Activated CD4-positive, CD25-positive, alpha-beta regulatory T cell treated with anti-CD3 and anti-CD28 coated beads, Interleukin-2, amount 50 U/mL, for 72 hours (primary cell): ENCODE measurements around the gene RPS6KA5.

Source experiments
- DNase-seq: peaks from one replicate; pipeline ENCODE4 v3.0.0; 2021

Gene RPS6KA5

DNA sequence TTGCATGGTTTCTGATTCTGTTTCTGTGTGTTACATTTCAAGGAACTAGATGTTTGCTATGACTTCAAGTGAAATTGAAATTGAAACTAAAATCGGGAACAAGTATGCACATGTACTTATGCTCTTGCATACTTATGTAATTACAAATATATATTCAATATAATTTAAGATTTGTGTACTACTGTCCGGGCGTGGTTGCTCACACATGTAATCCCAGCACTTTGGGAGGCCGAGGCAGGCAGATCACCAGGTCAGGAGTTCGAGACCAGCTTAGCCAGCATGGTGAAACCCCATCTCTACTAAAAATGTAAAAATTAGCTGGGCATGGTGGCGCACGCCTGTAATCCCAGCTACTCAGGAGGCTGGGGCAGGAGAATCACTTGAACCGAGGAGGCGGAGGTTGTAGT, 37.8 kb downstream of the RPS6KA5 start:
- DNase-seq, result peak; percentile 43

DNA sequence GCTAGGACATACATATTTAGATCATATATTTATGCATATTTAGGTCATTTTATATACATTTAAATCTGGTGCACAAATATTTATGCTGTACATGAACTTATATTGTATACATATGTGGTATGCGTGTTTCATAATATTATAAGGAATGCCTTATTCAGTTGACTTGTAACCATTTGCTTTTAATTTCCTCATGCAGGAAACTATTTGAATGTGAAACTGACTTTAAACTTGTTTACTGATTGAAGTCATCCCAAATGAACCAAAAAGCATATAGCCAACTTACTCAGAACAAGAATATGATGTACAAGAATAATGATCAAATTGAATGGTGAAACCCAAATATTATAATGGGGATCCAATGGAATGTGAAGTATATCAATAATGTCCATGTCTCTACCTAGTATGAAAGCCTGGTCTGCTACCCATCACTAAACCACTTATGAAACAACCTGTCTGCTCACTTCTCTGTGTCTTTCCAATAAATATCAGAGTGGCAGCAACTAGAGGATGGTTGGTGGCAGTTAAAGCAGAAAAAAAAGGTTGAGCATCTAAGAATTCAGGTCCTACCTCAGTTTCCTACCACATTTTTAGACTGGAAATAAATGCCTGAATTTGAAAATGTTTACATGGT, 38.3 kb downstream of the RPS6KA5 start:
- no peak for DNase-seq

DNA sequence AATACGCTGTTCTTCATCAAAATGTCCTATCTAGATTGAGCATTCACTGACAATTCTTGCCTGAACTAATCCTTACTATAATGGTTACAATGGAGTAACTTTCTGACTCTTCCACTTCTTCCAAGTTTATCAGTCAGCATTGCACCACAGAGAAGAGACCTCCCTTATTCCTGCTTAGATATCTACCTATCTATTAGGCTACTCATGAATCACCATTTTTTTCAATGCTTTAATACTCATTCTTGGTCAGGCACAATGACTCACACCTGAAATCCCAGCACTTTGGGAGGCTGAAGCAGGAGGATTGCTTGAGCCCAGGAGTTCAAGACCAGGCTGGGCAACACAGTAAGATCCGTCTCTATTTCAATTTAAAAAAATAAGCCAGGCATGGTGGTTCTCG, 39.3 kb downstream of the RPS6KA5 start:
- DNase-seq, result no peak

GRCh38 chr14:91019673-91020072, 40.8 kb downstream of the RPS6KA5 start:
- no peak for DNase-seq

DNA sequence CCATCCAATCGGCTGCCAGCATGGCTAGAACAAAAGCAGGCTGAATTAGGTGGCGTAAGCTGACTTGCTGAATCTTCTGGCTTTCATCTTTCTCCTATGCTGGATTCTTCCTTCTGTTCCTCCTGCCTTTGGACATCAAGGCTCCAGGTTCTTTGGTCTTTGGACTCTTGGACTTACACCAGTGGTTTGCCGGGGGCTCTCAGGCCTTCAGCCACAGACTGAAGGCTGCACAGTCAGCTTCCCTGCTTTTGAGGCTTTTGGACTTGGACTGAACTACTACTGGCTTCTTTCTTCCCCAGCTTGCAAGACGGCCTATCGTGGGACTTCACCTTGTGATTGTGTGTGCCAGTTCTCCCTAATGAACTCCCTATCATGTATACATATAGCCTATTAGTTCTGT, 42.0 kb downstream of the RPS6KA5 start:
- no peak for DNase-seq

DNA sequence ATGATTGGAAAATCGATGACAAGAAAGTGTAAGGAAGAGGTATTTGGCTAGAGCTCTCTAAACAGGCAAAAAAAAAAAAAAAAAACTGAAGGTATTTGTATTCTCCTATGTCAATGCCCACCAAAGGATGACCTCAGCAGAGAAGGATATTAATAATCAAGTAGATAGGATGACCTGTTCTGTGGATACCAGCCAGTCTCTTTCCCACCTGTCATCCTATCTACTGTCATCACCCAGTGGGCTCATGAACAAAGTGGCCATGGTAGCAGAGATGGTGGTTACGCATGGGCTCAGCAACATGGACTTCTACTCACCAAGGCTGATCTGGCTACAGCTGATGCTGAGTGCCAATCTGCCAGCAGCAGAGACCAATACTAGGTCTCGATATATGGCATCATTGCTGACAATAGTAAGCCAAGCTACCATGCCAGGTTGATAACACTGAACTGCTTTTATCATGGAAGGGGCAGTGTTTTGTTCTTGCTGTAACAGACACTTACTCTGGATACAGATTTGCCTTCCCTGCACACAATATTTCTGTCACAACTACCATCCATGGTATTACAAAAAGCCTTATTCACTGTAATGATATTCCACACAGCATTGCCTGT, 43.5 kb downstream of the RPS6KA5 start:
- no peak for DNase-seq

DNA sequence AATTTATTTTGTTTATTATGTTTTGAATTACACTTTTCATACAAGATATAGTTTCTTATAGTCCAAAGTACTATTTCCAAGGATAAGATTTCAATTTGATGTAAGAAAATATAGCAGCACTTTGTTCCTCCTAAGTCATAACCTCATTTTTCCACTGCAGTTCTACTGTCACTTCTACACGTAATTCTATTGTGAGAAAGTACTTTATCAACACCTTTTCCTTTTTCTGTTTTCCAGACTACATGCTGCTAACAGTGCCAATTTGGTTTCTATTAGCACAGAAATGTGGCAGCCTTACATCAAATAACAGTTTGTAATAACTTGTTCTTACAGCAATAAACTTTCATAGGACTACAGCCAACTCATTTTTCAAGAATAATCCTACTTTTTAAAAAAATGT, 45.0 kb downstream of the RPS6KA5 start:
- no peak for DNase-seq

DNA sequence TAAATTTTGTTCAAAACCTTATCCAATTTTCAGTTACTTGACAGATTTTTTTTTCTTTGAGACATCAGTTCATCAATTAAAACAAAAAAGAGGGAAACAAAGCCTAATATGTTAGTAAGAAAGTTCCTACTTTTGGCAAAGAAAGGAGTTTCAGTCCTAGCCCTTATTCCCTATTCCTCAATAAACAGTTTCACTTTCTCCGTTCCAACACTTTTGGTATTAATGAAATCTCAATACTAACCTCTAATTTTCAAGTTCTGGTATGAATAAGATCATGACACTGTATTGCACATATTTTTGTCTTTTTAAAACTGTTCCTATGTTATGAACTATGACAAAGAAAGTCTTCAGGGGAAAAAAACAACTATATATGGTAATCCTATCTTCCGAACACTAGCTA, 48.4 kb downstream of the RPS6KA5 start:
- no peak for DNase-seq

DNA sequence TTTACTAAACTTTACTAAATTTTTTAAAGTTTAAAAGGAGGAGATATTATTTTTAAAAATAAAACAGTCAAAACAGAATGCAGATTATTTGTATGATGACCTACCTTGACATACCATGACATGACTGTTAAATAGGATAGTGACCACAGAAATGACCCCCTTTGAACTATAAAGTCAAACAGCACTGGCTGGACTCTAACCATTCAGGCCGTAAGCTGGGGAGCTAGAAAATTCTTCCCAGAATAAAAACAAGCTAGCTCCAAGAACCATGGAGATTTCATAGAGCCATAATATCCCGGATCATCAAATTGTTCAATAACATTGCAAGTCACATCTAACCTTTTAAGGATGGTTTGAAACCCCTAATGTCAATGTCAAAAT, 50.3 kb downstream of the RPS6KA5 start:
- no peak for DNase-seq

- no peak for DNase-seq
Measured at GRCh38 chr14:91009501-91010152, 50.8 kb downstream of the RPS6KA5 start.

GRCh38 chr14:91008759-91009409, 51.6 kb downstream of the RPS6KA5 start:
- no peak for DNase-seq

DNA sequence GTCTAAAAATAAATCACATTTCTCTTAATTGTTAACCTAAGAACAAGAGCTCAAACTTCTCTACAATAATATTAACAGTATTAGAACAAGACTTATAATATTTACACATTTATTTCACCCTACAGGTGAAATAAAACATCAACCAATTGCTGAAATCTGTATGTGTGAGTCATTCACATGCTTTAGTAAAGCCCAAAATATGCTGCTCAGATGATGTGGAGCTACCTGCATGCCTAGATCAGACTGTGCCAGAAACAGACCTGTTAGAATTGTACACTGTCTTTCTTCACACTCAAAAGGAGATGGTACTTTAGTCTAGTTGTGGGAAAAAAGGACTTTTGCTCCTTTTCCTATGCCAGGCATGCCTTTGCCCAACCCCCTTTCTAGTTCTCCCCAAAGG, 54.7 kb downstream of the RPS6KA5 start:
- no peak for DNase-seq

- DNase-seq, result no peak
Measured at GRCh38 chr14:91004987-91005386, 55.5 kb downstream of the RPS6KA5 start.

DNA sequence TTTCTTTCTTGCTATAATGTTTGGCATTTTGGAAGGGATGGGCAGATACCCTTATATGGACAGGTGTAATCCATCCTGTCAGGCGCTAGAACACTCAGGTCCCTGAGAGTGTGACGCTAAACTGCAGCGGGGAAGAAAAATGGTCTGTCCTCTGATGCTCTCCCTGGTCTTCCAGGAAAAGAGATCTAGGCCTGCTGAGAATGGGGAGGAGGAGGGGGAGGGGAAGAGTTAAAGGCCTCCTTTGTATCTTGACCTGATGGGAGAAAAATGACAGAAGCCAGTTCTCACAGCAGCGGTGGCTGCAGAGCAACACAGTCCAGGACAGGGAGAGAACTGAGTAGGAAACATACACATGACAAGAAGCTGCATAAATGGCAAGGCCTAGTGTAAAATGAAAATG, 61.1 kb downstream of the RPS6KA5 start:
- no peak for DNase-seq

DNA sequence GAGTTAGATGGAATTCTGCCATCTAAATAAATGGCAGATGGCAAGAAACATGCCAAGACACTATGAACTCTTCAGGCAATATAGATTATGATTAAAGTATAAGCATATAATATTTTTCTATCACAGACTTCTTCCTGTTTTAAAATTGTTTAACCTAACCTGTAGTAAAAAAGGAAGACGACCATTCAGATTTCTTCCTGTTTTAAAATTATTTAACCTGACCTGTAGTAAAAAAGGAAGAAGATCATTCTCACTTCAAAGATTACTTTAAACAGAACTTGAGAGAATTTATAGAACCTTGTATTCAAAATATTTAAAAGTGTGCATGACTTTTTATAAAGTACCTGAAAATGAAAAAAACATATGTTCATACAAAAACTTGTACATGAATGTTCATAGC, 63.5 kb downstream of the RPS6KA5 start:
- DNase-seq, result no peak

DNA sequence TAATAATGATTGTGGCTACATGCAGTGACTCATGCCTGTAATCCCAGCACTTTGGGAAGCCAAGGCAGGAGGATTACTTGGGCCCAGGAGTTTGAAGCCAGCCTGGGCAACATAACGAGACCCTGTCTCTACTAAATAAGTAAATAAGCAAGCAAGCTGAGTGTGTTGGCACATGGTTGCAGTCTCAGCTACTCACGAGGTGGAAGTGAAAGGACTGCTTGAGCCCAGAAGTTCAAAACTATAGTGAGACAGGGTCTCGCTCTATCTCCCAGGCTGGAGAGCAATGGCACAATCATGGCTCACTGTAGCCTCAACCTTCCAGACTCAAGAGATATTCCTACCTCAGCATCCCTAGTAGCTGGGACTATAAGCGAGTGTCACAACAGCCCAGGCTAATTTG, 64.7 kb downstream of the RPS6KA5 start:
- DNase-seq, result no peak

DNA sequence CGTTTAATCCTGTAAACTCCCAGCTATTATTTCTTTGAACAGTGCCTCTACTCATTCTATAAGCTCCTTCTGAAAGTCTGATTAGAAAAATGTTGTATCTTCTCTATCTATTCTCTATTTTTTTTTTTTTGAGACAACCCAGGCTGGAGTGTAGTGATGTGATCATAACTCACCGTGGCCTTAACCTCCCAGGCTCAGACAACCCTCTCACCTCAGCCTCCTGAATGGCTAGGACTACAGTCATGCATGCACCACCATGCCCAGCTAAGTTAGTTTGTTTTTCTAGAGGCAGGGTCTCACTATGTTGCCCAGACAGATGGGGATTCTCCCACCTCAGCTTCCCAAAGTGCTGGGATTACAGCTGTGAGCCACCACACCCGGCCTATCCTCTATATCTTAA, 66.6 kb downstream of the RPS6KA5 start:
- DNase-seq, result no peak

DNA sequence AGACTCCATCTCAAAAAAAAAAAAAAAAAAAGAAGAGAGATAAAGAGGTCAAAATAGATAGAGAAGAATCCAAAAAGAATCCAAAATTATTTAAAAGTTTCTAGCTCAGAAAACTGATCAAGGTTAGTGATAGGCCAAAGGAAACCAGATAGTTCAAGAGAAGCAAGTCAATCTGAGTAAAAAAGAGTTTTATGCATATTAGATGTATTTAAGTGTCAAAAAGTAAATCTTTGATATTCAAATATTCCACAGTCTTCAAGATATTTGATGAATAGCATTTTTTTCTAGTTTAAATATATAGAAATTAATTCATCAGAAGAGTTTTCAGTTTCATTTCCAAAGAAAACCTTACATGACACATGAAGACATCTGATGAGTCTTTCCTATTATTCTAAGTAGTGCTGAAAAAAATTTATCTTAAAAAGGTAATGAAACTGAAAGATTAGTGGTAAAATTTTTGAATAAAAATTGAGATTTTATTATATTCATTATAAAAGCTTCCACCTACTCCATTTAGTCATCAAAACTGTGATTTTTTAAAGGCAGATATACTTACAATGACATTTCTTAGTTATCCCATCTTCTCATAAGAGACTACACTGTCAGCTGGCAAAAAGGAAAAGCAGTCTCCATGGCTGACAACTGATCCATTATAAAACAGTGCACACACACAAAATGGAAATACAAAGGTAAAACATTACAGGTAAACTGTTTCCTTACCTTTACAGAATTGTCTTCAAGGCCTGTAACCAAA, 68.6 kb downstream of the RPS6KA5 start:
- no peak for DNase-seq

DNA sequence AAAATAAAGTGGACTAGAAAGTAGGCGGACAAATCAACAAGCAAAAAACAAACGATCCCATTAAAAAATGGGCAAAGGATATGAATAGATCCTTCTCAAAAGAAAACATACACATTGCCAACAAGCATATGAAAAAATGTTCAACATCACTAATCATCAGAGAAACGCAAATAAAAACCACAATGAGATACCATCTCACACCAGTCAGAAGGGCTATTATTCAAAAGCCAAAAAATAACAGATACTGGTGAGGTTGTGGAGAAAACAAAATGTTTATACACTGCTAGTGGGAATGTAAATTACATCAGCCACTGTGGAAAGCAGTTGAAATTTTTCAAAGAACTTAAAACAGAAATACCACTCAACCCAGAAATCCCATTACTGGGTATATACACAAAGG, 70.3 kb downstream of the RPS6KA5 start:
- DNase-seq, result no peak

GRCh38 chr14:90987140-90987539, 73.3 kb downstream of the RPS6KA5 start:
- no peak for DNase-seq

DNA sequence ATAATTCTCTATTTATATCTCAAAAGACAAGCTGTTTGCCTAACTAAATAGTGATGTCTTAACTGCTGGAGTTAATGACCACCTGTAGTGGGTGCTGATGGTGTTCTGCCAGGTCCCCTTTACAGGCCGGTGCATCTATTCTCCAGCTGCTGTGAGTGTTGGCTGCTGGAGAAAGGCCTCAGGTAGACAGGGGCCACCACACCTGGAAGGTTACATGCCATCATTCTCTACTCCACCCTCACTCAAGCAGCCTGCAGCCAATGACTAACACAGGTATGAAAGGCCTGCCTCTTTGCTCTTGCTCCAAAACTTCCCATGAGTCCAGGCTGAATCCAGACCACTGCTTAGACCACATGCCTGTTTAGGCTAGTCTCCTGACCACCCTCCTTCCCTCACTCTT, 73.9 kb downstream of the RPS6KA5 start:
- DNase-seq, result no peak

DNA sequence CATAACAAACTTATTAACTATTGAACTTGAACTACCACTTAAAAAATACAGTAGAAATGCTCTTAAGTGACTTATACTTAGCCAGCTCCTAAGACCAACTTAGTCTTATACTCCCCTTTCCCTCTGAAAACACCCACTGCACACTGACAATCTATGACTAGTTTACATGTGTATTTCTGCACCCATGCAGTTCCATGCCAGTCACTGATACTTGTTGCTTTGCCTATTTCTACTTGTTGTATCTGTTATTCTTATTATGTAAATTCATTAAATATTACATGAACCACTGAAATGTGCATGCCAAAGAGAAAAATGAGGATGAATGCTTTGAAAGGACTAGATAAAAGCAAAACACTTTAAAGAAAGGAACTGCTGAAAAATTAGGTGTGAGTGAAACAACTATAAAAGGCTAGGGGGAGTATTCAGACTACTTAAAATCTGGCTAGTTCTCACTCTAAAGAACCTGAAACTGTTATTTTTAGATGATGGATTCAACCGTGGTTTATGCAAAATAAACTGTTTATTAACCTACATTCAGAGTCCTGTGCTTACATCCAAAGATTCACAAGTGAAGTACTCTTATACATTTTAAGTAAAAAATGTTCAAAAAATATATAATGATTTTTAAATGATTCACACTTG, 74.7 kb downstream of the RPS6KA5 start:
- DNase-seq, result no peak

- DNase-seq, result no peak
Measured at GRCh38 chr14:90983560-90983959, 76.9 kb downstream of the RPS6KA5 start.
